GM10266 (cell line): Measurements from ENCODE around the gene A1BG.
"Not testable (repeated sequence)": the region's sequence is repeated elsewhere in the genome, so short reads cannot be mapped to it uniquely, and the experiment has no call there.

ENCODE experiments used
- DNase-seq: peaks from one replicate; pipeline ENCODE4 v3.0.0; 2012; ENCODE audit errors: extremely low spot score
- CTCF ChIP-seq: IDR thresholded peaks from 2 replicates; pipeline ENCODE4 v1.5.1; 2012; ENCODE audit warnings: mild to moderate bottlenecking, low read depth; ENCODE audit not compliant: control insufficient read depth, insufficient read depth; ENCODE audit errors: missing control alignments

The A1BG gene

DNA sequence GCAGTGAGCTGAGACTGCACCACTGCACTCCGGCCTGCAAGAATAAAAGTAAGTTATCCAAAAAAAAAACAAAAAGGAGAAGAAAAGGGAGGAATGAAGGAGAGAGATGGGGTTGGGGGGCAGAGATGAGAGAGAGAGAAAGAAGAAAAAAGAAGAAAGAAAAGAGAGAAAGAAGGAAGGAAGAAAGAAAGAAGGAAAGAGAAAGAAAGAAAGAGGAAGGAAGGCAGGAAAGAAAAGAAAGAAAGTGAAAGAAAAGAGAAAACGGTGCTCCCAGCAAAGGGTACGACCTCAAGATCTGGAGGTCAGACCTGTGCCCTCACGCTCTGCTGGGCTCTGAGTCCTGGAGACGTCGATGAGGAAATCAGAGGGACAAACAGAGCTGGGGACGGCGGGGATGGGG lies 3.7 kb downstream of the A1BG start:
- TF ChIP-seq CTCF, result no peak
- no peak for DNase-seq

- DNase-seq, result not testable (repeated sequence)
These were observed 5.2 kb downstream of the A1BG start for GRCh38 chr19:58348080-58348479.

- peak; percentile 97 for DNase-seq
- TF ChIP-seq CTCF, result no peak
These were observed 6.0 kb downstream of the A1BG start for GRCh38 chr19:58346961-58347929.

DNA sequence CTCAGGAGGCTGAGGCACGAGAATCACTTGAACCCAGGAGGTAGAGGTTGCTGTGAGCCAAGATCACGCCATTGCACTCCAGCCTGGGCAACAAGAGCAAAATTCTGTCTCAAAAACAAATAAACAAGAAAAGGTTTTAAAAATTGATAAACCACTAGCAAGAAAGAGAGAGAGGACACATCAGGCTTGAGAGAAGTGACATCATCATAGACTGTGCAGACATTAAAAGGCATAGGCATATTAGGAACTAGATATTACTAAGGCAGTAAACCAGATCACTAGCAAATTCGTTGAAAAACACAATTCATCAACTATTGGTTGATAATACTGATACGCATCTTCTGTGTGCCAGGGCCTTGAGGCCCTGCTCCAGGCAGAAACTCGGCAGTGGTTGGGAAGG lies 7.7 kb downstream of the A1BG start:
- no peak for TF ChIP-seq CTCF
- DNase-seq, result no peak

GRCh38 chr19:58338825-58339558 lies 14.3 kb downstream of the A1BG start:
- TF ChIP-seq CTCF, result no peak
- no peak for DNase-seq

- TF ChIP-seq CTCF, result no peak
- DNase-seq, result no peak
These were observed 15.0 kb downstream of the A1BG start for GRCh38 chr19:58338336-58338735.

GRCh38 chr19:58336820-58337219 lies 16.5 kb downstream of the A1BG start:
- DNase-seq, result no peak
- no peak for TF ChIP-seq CTCF

DNA sequence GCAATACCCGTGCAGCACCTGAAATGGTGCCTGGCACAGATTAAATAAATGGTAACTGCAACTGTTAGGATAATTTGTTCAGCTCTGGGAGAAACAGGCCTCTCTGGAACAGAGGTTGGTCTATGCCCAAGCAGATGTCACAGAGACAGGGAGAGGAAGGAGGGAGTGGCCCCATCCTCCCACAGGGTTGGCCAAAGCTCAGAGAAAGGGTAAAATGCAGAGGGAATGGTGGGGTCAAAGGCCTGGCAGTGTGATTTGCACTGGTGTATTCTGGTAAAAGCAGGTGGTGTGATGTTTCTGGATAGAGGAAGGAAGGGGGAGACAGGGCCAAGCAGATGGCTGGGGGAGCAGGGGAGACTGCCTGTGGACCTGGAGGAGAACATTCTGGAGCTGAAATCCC lies 17.1 kb downstream of the A1BG start:
- TF ChIP-seq CTCF, result no peak
- no peak for DNase-seq
